Ectodermal cell (in vitro differentiated cells): Measurements from ENCODE around the gene FAM13A.

Experiments used
- H3K27ac ChIP-seq: 2 replicates; pipeline ENCODE4 v1.7.0; 2013; ENCODE audit warnings: mild to moderate bottlenecking, low read depth, low read length; ENCODE audit not compliant: insufficient read depth, poor library complexity, severe bottlenecking
- H3K27me3 ChIP-seq: 2 replicates; pipeline ENCODE4 v1.7.0; 2013; ENCODE audit warnings: mild to moderate bottlenecking, low read length; ENCODE audit not compliant: insufficient read depth, control insufficient read depth, poor library complexity, severe bottlenecking
- H3K36me3 ChIP-seq: one replicate; pipeline ENCODE4 v1.7.0; 2013; ENCODE audit warnings: low read length; ENCODE audit not compliant: control insufficient read depth, insufficient read depth
- H3K4me1 ChIP-seq: one replicate; pipeline ENCODE4 v1.7.0; 2013; ENCODE audit warnings: low read length; ENCODE audit not compliant: control insufficient read depth, insufficient read depth
- H3K4me3 ChIP-seq: 2 replicates; pipeline ENCODE4 v1.7.0; 2013; ENCODE audit warnings: low read depth, low read length, control low read depth; ENCODE audit not compliant: insufficient read depth
- H3K9me3 ChIP-seq: 2 replicates; pipeline ENCODE4 v1.7.0; 2013; ENCODE audit warnings: mild to moderate bottlenecking, low read length, moderate library complexity; ENCODE audit not compliant: control insufficient read depth
- WGBS, 2 experiments: methylation state at CpG; one replicate each; pipeline ENCODE4 v1.1.7; 2013; ENCODE audit warnings: missing lambda C conversion rate in 2 of 2; 5-methylcytosine and 5-hydroxymethylcytosine counted together

Gene FAM13A

DNA sequence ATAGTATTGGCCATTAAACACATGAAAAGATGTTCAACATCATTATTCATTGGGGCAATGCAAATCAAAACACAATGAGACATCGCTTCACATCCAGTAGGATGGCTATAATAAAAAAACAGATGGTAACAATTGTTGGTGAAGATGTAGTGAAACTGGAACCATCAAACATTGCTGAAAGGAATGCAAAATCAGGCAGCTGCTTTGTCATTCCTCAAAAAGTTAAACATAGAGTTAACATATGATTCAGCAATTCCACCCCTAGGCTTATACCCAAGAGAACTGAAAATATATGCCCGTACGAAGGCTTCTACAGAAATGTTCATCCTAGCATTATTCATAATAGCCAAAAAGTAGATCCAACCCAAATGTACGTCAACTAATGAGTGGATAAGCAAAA lies 215.3 kb downstream of the FAM13A start:
- H3K27ac ChIP-seq: no peak overlapping the region
- 70 to 86% methylated on average over 2 to 4 of the region's 4 CpGs for WGBS, 2 experiments
- H3K27me3 ChIP-seq: no peaks in the 10 kb centered on the region
- no peak overlapping the region for H3K4me3 ChIP-seq
- H3K4me1 ChIP-seq: no peaks in the 10 kb centered on the region
- no peaks in the 10 kb centered on the region for H3K9me3 ChIP-seq
- no peaks in the 10 kb centered on the region for H3K36me3 ChIP-seq

DNA sequence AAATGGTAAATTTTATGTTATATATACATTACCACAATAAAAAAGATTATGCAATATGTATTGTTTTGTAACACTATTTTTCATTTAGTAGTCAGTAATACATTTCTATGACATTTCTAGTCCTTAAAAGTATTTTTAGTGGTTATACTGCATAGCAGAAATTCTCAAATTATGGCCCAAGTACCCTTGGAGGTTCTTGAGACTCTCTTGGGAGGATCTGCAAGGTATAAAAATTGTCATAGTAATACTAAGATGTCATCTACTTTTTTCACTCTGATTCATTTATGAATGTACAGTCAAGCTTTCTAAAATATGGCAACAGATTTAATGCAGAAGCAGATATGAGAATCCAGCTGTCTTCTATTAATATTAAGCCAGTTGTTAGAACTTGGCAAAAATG lies 220.8 kb downstream of the FAM13A start:
- Histone ChIP-seq H3K4me3 (no peak overlapping the region), H3K9me3 (no peaks in the 10 kb centered on the region), H3K27ac (no peak overlapping the region), H3K27me3 (no peaks in the 10 kb centered on the region), H3K4me1 (no peaks in the 10 kb centered on the region), H3K36me3 (no peaks in the 10 kb centered on the region)

DNA sequence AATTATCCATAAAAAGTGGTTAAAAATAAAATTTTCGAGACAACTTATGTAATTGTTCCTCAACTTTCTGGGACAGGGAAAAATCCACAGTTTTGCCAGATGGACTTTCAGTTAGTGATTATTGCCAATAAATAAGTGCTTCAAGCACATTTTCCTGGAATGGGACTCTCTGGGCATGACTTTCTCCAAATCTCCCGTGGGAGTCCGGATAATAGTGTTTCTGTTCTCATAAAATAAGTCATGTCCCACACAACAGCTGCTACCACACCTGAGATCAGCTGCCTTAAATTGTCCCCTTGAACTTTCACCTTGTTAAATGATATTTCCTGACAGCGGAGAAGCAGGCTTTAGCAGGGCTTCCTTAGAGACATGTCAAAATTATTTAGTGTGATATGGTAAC lies 226.0 kb downstream of the FAM13A start:
- no peak overlapping the region for H3K27ac ChIP-seq
- no peaks in the 10 kb centered on the region for H3K9me3 ChIP-seq
- WGBS, 2 experiments: 94 to 99% methylated on average over 3 to 4 of the region's 4 CpGs
- no peaks in the 10 kb centered on the region for H3K36me3 ChIP-seq
- no peaks in the 10 kb centered on the region for H3K27me3 ChIP-seq
- no peak overlapping the region for H3K4me3 ChIP-seq
- H3K4me1 ChIP-seq: no peaks in the 10 kb centered on the region

GRCh38 chr4:88830598-88830997 lies 226.4 kb downstream of the FAM13A start:
- no peaks in the 10 kb centered on the region for H3K27me3 ChIP-seq
- no peaks in the 10 kb centered on the region for H3K4me1 ChIP-seq
- 76 to 82% methylated on average over 1 to 2 of the region's 2 CpGs for WGBS, 2 experiments
- H3K4me3 ChIP-seq: no peak overlapping the region
- no peak overlapping the region for H3K27ac ChIP-seq
- no peaks in the 10 kb centered on the region for H3K9me3 ChIP-seq
- no peaks in the 10 kb centered on the region for H3K36me3 ChIP-seq

GRCh38 chr4:88828842-88829571 lies 228.0 kb downstream of the FAM13A start:
- no peak overlapping the region for H3K4me3 ChIP-seq
- no peaks in the 10 kb centered on the region for H3K27me3 ChIP-seq
- no peak overlapping the region for H3K27ac ChIP-seq
- no peaks in the 10 kb centered on the region for H3K9me3 ChIP-seq
- no peaks in the 10 kb centered on the region for H3K36me3 ChIP-seq
- no peaks in the 10 kb centered on the region for H3K4me1 ChIP-seq
- 55 to 58% methylated on average over 1 of the region's 1 CpG for WGBS, 2 experiments

DNA sequence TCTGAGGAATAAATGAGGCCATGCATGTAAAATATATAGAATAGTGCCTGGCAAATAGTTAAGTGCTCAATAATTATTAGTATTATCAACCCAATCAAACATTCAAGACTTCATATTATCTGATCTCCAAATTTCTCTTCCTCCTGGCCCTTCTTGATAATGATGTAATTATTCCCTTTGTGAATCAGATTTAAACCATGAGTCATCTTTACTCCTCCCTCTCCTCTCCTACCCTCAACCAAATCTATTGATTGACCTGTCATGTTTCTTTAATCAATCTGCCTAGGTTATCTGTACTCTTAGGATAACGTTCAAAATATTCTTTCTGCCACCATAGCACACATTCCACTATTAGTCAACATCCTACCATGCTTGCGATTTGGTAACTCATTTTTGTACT lies 229.5 kb downstream of the FAM13A start:
- Histone ChIP-seq H3K36me3 (no peaks in the 10 kb centered on the region), H3K27ac (no peak overlapping the region), H3K4me1 (no peaks in the 10 kb centered on the region), H3K27me3 (no peaks in the 10 kb centered on the region), H3K4me3 (no peak overlapping the region), H3K9me3 (no peaks in the 10 kb centered on the region)
- WGBS, 2 experiments: 93 to 96% methylated on average over 2 of the region's 2 CpGs

- H3K27me3 ChIP-seq: no peaks in the 10 kb centered on the region
- 95 to 99% methylated on average over 2 of the region's 2 CpGs for WGBS, 2 experiments
- H3K4me1 ChIP-seq: no peaks in the 10 kb centered on the region
- H3K4me3 ChIP-seq: no peak overlapping the region
- H3K9me3 ChIP-seq: no peaks in the 10 kb centered on the region
- no peaks in the 10 kb centered on the region for H3K36me3 ChIP-seq
- no peak overlapping the region for H3K27ac ChIP-seq
These were observed 230.2 kb downstream of the FAM13A start for GRCh38 chr4:88826771-88827170.

- no peaks in the 10 kb centered on the region for H3K27me3 ChIP-seq
- H3K4me3 ChIP-seq: no peak overlapping the region
- no peak overlapping the region for H3K27ac ChIP-seq
- H3K4me1 ChIP-seq: no peaks in the 10 kb centered on the region
- no peaks in the 10 kb centered on the region for H3K36me3 ChIP-seq
- H3K9me3 ChIP-seq: no peaks in the 10 kb centered on the region
- 83 to 96% methylated on average over 2 of the region's 2 CpGs for WGBS, 2 experiments
These were observed 231.1 kb downstream of the FAM13A start for GRCh38 chr4:88825931-88826330.

DNA sequence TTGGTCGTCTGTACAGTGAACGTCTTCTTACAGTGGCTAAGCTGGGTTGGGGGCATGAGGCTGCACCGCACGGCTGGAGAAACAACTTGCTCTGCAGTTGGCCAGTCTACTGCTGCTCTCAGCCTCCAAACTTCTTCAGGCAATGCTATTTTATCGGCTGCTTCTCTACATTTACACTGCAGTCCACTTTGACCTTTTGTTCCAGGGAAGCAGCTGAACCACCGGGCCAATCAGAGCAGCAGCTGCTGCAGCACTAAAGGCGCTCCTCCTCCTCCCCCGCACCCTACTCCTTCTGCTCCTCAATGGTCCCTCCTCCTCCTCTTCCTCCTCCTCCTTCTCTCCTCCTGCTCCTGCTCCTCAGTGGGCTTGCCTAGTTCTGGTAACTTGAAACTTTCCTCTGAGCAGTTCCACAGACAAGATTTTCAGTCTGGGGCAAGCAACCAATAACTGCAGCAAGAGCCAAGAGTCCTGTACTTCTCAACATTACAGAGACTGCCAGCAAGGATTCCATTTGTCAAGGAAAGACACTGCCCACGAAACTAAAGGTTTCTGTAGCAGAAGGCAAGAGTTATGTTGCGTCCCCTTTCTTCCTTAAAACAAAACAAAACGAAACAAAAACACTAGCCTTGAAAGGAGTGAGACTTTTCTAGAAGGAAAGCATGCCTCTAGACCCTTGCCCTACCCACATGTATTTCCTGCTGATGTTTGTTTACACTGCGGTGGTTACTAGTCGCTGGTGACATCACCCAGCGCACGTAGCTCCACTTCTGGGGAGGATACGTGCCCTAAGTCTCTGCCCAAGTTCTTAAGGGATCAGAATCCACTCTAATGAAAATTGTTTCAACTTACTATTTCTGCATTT lies 233.7 kb downstream of the FAM13A start:
- no peaks in the 10 kb centered on the region for H3K36me3 ChIP-seq
- WGBS, 2 experiments: 7 to 11% methylated on average over 16 of the region's 16 CpGs
- no peaks in the 10 kb centered on the region for H3K9me3 ChIP-seq
- no peaks in the 10 kb centered on the region for H3K27me3 ChIP-seq
- peak overlapping the region; percentile 92 for H3K27ac ChIP-seq
- H3K4me3 ChIP-seq: peak overlapping the region; percentile 31
- no peaks in the 10 kb centered on the region for H3K4me1 ChIP-seq

- Histone ChIP-seq H3K27me3 (no peaks in the 10 kb centered on the region), H3K9me3 (no peaks in the 10 kb centered on the region), H3K4me1 (no peaks in the 10 kb centered on the region), H3K4me3 (peak overlapping the region; percentile 31), H3K36me3 (no peaks in the 10 kb centered on the region), H3K27ac (no peak overlapping the region)
- 89 to 96% methylated on average over 3 of the region's 4 CpGs for WGBS, 2 experiments
These were observed 234.8 kb downstream of the FAM13A start for GRCh38 chr4:88822034-88822789.
